ENCODE results near the gene ALDOA.
A peak's percentile ranks its signal among the peaks of the same experiment; 100 is the strongest.

- TF ChIP-seq CTCF (IDR thresholded peaks at IDR 0.05) (peak in 1 of 6 experiments; percentile 9), POLR2A (IDR thresholded peaks at IDR 0.05) (no peak)
Observed at GRCh38 chr16:30052671-30053372, 12.7 kb upstream of the ALDOA start.

All from Peyer's patch (tissue), 4 donors.